Panc1 (cell line): ENCODE data around the gene PANX3.

Source experiments
- CTCF ChIP-seq: fragments of 450-650 bp; IDR thresholded peaks from 2 replicates; pipeline ENCODE4 v1.5.1; 2017; ENCODE audit warnings: mild to moderate bottlenecking
- REST ChIP-seq, 2 experiments: IDR thresholded peaks; 2 replicates each; pipeline ENCODE4 v1.6.1; 2011 to 2012; ENCODE audit warnings: low read depth in 2 of 2, control low read depth in 1 of 2, low read length in 1 of 2, mild to moderate bottlenecking in 1 of 2, moderate library complexity in 1 of 2; ENCODE audit not compliant: insufficient read depth in 1 of 2

GRCh38 chr11:124591430-124591829, 19.8 kb upstream of the PANX3 start:
- no peak for TF ChIP-seq CTCF
- TF ChIP-seq REST (IDR thresholded peaks at IDR 0.05; ENCODE audit: insufficient read depth in 1 of 2, low read depth in 2 of 2, low read length in 1 of 2): no peak
